ENCODE results near the gene EPX. TPM values are rescaled to one million over a fixed set of nuclear protein-coding genes. Genes with fewer than 3 reads are reported as not detected.

EPX gene
- total RNA-seq, 1 experiment from 2014 or later = not detected

DNA sequence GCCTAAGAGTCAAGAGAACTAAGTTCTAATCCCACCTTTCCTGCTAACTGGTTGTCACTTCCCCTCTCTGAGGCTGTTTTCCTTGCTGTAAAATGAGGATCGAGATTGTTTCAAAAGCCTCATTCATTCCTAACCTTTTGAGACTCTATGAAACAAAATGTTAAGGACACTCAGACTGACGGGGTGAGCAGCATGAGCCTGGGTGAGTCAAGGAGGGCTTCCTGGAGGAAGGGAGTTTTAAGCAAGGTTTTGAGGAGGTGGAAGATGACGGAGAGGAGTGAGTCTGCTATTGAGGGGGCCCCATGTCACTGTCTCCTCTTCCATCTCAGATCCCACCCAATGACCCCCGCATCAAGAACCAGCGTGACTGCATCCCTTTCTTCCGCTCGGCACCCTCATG lies 4.1 kb downstream of the EPX start:
- BruUV-seq (replicated peaks) = no TSS peak
- Histone ChIP-seq H3K27me3 (replicated peaks; ENCODE audit: insufficient read depth, low read depth, low read length, poor library complexity) (peaks cover 10% of the 10 kb centered on the region), H3K36me3 (ENCODE audit: insufficient read depth, low read length, poor library complexity, severe bottlenecking) (no peaks in the 10 kb centered on the region), H3K9me3 (ENCODE audit: low read depth, low read length, poor library complexity, severe bottlenecking) (no peaks in the 10 kb centered on the region), H3K27ac (ENCODE audit: low read depth, low read length, poor library complexity, severe bottlenecking) (no peak overlapping the region), H3K4me1 (ENCODE audit: insufficient read depth, low read length, poor library complexity, severe bottlenecking) (no peaks in the 10 kb centered on the region), H3K4me3 (ENCODE audit: low read depth, low read length, poor library complexity, severe bottlenecking) (no peak overlapping the region)
- intact Hi-C loops (cut with micrococcal nuclease; ENCODE audit: unreplicated experiment) = no loop called here
- ChIA-PET CTCF (no interaction called here), POLR2A (ENCODE audit: low non-redundant PET) (no interaction called here)
- no peak for TF ChIP-seq EZH2 (IDR thresholded peaks at IDR 0.05; ENCODE audit: borderline replicate concordance, low read depth, low read length, poor library complexity, severe bottlenecking)
- TF ChIP-seq CTCF (conservative IDR thresholded peaks at IDR 0.05; ENCODE audit: low read depth, low read length) = no peak
- DNase-seq (ENCODE audit: low spot score) = no peak

DNA sequence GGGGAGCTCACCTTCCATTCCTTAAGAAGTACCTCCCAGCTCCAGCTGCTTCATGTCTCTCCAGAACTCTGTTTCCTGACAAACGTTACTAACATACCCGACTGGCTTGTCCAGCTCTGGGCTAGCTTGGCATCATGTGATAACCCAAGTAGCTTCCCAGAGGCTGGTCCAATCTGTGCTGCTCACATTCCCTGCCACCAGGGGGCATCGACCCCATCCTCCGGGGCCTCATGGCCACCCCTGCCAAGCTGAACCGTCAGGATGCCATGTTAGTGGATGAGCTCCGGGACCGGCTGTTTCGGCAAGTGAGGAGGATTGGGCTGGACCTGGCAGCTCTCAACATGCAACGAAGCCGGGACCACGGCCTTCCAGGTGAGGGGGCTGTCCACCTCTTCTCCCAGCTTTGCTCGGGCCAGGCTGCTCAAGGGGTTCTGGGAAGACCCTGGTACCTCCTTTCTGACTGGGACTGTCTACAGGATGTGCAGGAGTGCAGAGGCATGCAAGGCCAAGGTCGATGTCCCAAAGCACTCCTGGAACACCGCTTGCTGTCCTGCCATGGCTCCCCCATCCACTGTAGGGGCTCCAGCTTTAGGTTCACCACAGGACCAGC lies 7.6 kb downstream of the EPX start:
- H3K9me3 ChIP-seq (ENCODE audit: low read depth, low read length, poor library complexity, severe bottlenecking) = no peaks in the 10 kb centered on the region
- no peaks in the 10 kb centered on the region for H3K4me1 ChIP-seq (ENCODE audit: insufficient read depth, low read length, poor library complexity, severe bottlenecking)
- intact Hi-C loops (cut with micrococcal nuclease; ENCODE audit: unreplicated experiment) = loop anchor here (1.0 kb wide), 1 partner anchor 247 kb away; no protein-coding TSS in a partner anchor
- H3K4me3 ChIP-seq (ENCODE audit: low read depth, low read length, poor library complexity, severe bottlenecking) = no peak overlapping the region
- no peak for TF ChIP-seq EZH2 (IDR thresholded peaks at IDR 0.05; ENCODE audit: borderline replicate concordance, low read depth, low read length, poor library complexity, severe bottlenecking)
- peak; percentile 78 for TF ChIP-seq CTCF (conservative IDR thresholded peaks at IDR 0.05; ENCODE audit: low read depth, low read length)
- ChIA-PET POLR2A (ENCODE audit: low non-redundant PET) (no interaction called here), CTCF (interaction anchor here (0.6 to 1.2 kb wide), 5 partner anchors 24 to 339 kb away, joined by 3 to 4 read pairs (median 3); partner anchors contain the start of gene RNF43)
- peak; percentile 78 for DNase-seq (ENCODE audit: low spot score)
- H3K27ac ChIP-seq (ENCODE audit: low read depth, low read length, poor library complexity, severe bottlenecking) = no peak overlapping the region
- H3K27me3 ChIP-seq (replicated peaks; ENCODE audit: insufficient read depth, low read depth, low read length, poor library complexity) = peaks cover 10% of the 10 kb centered on the region
- H3K36me3 ChIP-seq (ENCODE audit: insufficient read depth, low read length, poor library complexity, severe bottlenecking) = no peaks in the 10 kb centered on the region
- BruUV-seq (replicated peaks) = no TSS peak

- Histone ChIP-seq H3K36me3 (ENCODE audit: insufficient read depth, low read length, poor library complexity, severe bottlenecking) (no peaks in the 10 kb centered on the region), H3K9me3 (ENCODE audit: low read depth, low read length, poor library complexity, severe bottlenecking) (no peaks in the 10 kb centered on the region), H3K27me3 (replicated peaks; ENCODE audit: insufficient read depth, low read depth, low read length, poor library complexity) (peaks cover 4% of the 10 kb centered on the region), H3K4me1 (ENCODE audit: insufficient read depth, low read length, poor library complexity, severe bottlenecking) (no peaks in the 10 kb centered on the region), H3K4me3 (ENCODE audit: low read depth, low read length, poor library complexity, severe bottlenecking) (no peak overlapping the region), H3K27ac (ENCODE audit: low read depth, low read length, poor library complexity, severe bottlenecking) (no peak overlapping the region)
- CTCF ChIA-PET = no interaction called here
- TF ChIP-seq CTCF (conservative IDR thresholded peaks at IDR 0.05; ENCODE audit: low read depth, low read length) = no peak
- no peak for TF ChIP-seq EZH2 (IDR thresholded peaks at IDR 0.05; ENCODE audit: borderline replicate concordance, low read depth, low read length, poor library complexity, severe bottlenecking)
- POLR2A ChIA-PET (ENCODE audit: low non-redundant PET) = no interaction called here
- intact Hi-C loops (cut with micrococcal nuclease; ENCODE audit: unreplicated experiment) = no loop called here
- no TSS peak for BruUV-seq (replicated peaks)
- DNase-seq (ENCODE audit: low spot score) = no peak
These were observed 10.3 kb downstream of the EPX start for GRCh38 chr17:58202859-58203258.

Measured in A673 (cell line).